HCT116 (cell line): ENCODE measurements around the gene IQCK.

Experiments
- CEBPB ChIP-seq: IDR thresholded peaks from 2 replicates; pipeline ENCODE4 v1.6.1; 2012; ENCODE audit warnings: low read depth
- EZH2phosphoT487 ChIP-seq: fragments of 200-600 bp; IDR thresholded peaks from 2 replicates; pipeline ENCODE4 v1.6.1; 2018; ENCODE audit warnings: antibody characterized with exemption, borderline replicate concordance
- POLR2AphosphoS5 ChIP-seq: IDR thresholded peaks from 2 replicates; pipeline ENCODE4 v1.6.1; 2011; ENCODE audit warnings: mild to moderate bottlenecking, low read depth, low read length, moderate library complexity
- ZNF274 ChIP-seq: fragments of 200-500 bp; sonication (Bioruptor generic); IDR thresholded peaks from 2 replicates; pipeline ENCODE4 v1.6.1; 2014; ENCODE audit warnings: mild to moderate bottlenecking, low read depth, low read length, inconsistent platforms
- TF ChIP-seq, protein P1 (sequence below), 3 experiments: fragments of 200-600 bp in 1 of 3; sonication (generic) in 1 of 3; IDR thresholded peaks in 2 of 3; conservative IDR thresholded peaks in 1 of 3; 2 replicates each; pipeline ENCODE4 v1.5.1; 2012 to 2017; ENCODE audit warnings: low read depth in 2 of 3, low read length in 2 of 3, antibody characterized with exemption in 1 of 3, borderline replicate concordance in 1 of 3, control low read depth in 1 of 3, mild to moderate bottlenecking in 1 of 3, mixed read lengths in 1 of 3, mixed run types in 1 of 3, moderate library complexity in 1 of 3; ENCODE audit not compliant: insufficient read depth in 1 of 3

DNA sequence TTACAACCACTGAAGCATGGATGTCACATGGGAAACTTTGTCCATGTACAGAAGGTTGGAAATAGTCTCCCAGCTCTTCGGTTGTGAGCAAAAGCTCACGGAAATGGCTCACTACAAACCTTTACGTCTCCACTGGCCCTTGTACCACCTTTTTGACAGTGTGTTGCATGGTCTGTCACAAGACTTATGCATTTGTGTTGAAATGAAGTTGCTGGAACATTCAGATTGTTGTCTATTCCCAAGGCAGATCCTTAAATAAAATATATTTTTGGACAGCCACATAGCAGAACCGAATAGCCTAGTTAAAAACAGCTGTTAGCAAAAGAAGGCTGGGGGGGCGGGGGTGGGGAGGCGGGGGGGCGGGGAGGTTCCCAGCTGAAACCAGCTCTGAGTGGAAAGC lies 39.3 kb upstream of the IQCK start:
- TF ChIP-seq, protein P1, sequence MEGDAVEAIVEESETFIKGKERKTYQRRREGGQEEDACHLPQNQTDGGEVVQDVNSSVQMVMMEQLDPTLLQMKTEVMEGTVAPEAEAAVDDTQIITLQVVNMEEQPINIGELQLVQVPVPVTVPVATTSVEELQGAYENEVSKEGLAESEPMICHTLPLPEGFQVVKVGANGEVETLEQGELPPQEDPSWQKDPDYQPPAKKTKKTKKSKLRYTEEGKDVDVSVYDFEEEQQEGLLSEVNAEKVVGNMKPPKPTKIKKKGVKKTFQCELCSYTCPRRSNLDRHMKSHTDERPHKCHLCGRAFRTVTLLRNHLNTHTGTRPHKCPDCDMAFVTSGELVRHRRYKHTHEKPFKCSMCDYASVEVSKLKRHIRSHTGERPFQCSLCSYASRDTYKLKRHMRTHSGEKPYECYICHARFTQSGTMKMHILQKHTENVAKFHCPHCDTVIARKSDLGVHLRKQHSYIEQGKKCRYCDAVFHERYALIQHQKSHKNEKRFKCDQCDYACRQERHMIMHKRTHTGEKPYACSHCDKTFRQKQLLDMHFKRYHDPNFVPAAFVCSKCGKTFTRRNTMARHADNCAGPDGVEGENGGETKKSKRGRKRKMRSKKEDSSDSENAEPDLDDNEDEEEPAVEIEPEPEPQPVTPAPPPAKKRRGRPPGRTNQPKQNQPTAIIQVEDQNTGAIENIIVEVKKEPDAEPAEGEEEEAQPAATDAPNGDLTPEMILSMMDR (IDR thresholded peaks at IDR 0.05 in 2 of 3, conservative IDR thresholded peaks at IDR 0.05 in 1 of 3; ENCODE audit: borderline replicate concordance in 1 of 3, insufficient read depth in 1 of 3, low read depth in 2 of 3, low read length in 2 of 3): no peak
- TF ChIP-seq ZNF274: no peak
- no peak for TF ChIP-seq EZH2phosphoT487
- TF ChIP-seq CEBPB: no peak
- no peak for TF ChIP-seq POLR2AphosphoS5
